ENCODE measurements around the gene EFCAB14.

DNA sequence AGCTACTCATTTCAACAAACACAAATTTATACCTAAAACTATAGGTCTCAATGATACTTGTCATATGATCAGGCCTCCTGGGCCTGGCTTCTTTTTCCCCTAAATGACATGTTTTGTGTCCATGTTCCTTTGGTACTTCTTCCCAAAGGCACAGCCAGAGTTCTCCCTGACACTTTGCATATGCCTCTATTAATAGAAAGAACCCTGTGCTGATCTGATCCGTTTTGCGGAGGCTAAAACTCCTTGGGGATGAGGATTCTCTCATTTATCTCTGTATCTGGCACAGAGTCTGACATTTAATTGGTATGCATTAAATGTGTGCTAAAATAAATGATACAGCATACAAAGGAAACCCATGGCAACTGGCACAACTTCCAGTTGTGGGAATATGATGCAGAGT, 62.3 kb downstream of the EFCAB14 start:
- TF ChIP-seq, protein P1, sequence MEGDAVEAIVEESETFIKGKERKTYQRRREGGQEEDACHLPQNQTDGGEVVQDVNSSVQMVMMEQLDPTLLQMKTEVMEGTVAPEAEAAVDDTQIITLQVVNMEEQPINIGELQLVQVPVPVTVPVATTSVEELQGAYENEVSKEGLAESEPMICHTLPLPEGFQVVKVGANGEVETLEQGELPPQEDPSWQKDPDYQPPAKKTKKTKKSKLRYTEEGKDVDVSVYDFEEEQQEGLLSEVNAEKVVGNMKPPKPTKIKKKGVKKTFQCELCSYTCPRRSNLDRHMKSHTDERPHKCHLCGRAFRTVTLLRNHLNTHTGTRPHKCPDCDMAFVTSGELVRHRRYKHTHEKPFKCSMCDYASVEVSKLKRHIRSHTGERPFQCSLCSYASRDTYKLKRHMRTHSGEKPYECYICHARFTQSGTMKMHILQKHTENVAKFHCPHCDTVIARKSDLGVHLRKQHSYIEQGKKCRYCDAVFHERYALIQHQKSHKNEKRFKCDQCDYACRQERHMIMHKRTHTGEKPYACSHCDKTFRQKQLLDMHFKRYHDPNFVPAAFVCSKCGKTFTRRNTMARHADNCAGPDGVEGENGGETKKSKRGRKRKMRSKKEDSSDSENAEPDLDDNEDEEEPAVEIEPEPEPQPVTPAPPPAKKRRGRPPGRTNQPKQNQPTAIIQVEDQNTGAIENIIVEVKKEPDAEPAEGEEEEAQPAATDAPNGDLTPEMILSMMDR (IDR thresholded peaks at IDR 0.05; ENCODE audit: low read depth, low read length): no peak
- no peak for TF ChIP-seq EZH2phosphoT487 (IDR thresholded peaks at IDR 0.05; ENCODE audit: low read depth)

All from OCI-LY3 (cell line).